Activated B cell treated with CpG ODN at 0.5 μM for 24 hours (primary cell): ENCODE measurements around the gene CTSH. TPM values are rescaled to one million over a fixed set of nuclear protein-coding genes. Genes with fewer than 3 reads are reported as not detected.
"Not testable (repeated sequence)": the region's sequence is repeated elsewhere in the genome, so short reads cannot be mapped to it uniquely, and the experiment has no call there.

Experiments used
- ATAC-seq: fragments of 200-7000 bp; cut with Tn5 transposase; one replicate; pipeline ENCODE4 v1.10.0; 2021; ENCODE audit warnings: low read depth, mild to moderate bottlenecking, moderate library complexity
- CTCF ChIA-PET: fragments of 350-600 bp; sonication (Branson Sonifier 250); formaldehyde crosslinking; loops from one replicate; lab custom pipeline; 2021; ENCODE audit warnings: antibody characterized with exemption; lab: Charles Lee
- POLR2A ChIA-PET: fragments of 350-600 bp; sonication (Branson Sonifier 250); formaldehyde crosslinking; loops from one replicate; lab custom pipeline; 2021; ENCODE audit warnings: antibody characterized with exemption; lab: Charles Lee
- DNase-seq: peaks from one replicate; pipeline ENCODE4 v3.0.0; 2022
- H3K27ac Mint-ChIP-seq: one replicate; pipeline ENCODE4 v1.8.0; 2020; ENCODE audit warnings: mixed read lengths
- H3K27me3 Mint-ChIP-seq: one replicate; pipeline ENCODE4 v1.8.0; 2021; ENCODE audit warnings: mixed read lengths
- H3K36me3 Mint-ChIP-seq: one replicate; pipeline ENCODE4 v1.8.0; 2021; ENCODE audit warnings: low read depth, mixed read lengths
- H3K4me1 Mint-ChIP-seq: one replicate; pipeline ENCODE4 v1.8.0; 2021; ENCODE audit warnings: mixed read lengths
- H3K4me3 Mint-ChIP-seq: one replicate; pipeline ENCODE4 v1.8.0; 2020; ENCODE audit warnings: mild to moderate bottlenecking, mixed read lengths
- H3K9me3 Mint-ChIP-seq: one replicate; pipeline ENCODE4 v1.8.0; 2020; ENCODE audit warnings: mixed read lengths
- intact Hi-C: fragments of 100-400 bp; cut with micrococcal nuclease; formaldehyde crosslinking; loops from one replicate; pipeline ENCODE4 v1.15.1; 2024
- total RNA-seq: library from RNA; stranded (reverse); gene quantifications from 2 replicates; pipeline ENCODE4 v1.2.3, GENCODE V29; 2022
- TF ChIP-seq, protein P1 (sequence below): fragments of 200-600 bp; IDR thresholded peaks from one replicate; pipeline ENCODE4 v1.8.0; 2022; ENCODE audit warnings: antibody characterized with exemption, mild to moderate bottlenecking

Gene CTSH
- total RNA-seq, 1 donor from 2014 or later: 762 TPM

- Mint-ChIP-seq H3K4me3 (no peak overlapping the region), H3K9me3 (no peaks in the 10 kb centered on the region), H3K27me3 (no peaks in the 10 kb centered on the region), H3K27ac (peak overlapping the region; percentile 35), H3K36me3 (peaks cover 99% of the 10 kb centered on the region), H3K4me1 (peaks cover 10% of the 10 kb centered on the region)
- TF ChIP-seq, protein P1, sequence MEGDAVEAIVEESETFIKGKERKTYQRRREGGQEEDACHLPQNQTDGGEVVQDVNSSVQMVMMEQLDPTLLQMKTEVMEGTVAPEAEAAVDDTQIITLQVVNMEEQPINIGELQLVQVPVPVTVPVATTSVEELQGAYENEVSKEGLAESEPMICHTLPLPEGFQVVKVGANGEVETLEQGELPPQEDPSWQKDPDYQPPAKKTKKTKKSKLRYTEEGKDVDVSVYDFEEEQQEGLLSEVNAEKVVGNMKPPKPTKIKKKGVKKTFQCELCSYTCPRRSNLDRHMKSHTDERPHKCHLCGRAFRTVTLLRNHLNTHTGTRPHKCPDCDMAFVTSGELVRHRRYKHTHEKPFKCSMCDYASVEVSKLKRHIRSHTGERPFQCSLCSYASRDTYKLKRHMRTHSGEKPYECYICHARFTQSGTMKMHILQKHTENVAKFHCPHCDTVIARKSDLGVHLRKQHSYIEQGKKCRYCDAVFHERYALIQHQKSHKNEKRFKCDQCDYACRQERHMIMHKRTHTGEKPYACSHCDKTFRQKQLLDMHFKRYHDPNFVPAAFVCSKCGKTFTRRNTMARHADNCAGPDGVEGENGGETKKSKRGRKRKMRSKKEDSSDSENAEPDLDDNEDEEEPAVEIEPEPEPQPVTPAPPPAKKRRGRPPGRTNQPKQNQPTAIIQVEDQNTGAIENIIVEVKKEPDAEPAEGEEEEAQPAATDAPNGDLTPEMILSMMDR: no peak
- ATAC-seq (no peak), DNase-seq (no peak)
- ChIA-PET CTCF (no interaction called here), POLR2A (interaction anchor here (0.7 to 1.2 kb wide), 2 partner anchors 76 to 100 kb away, joined by 5 to 11 read pairs; no protein-coding TSS in a partner anchor)
- intact Hi-C loops: no loop called here
Observed at GRCh38 chr15:78928616-78929093, 16.2 kb downstream of the CTSH start.

- H3K9me3 Mint-ChIP-seq, ATAC-seq, H3K4me3 Mint-ChIP-seq, CTCF ChIA-PET, DNase-seq, H3K27me3 Mint-ChIP-seq, intact Hi-C loops, H3K27ac Mint-ChIP-seq: not testable (repeated sequence)
- Mint-ChIP-seq H3K36me3 (peaks cover 99% of the 10 kb centered on the region), H3K4me1 (peaks cover 11% of the 10 kb centered on the region)
- POLR2A ChIA-PET: interaction anchor here (0.7 to 1.2 kb wide), 2 partner anchors 76 to 101 kb away, joined by 5 to 11 read pairs; no protein-coding TSS in a partner anchor
Observed at GRCh38 chr15:78928176-78928575, 16.7 kb downstream of the CTSH start.

DNA sequence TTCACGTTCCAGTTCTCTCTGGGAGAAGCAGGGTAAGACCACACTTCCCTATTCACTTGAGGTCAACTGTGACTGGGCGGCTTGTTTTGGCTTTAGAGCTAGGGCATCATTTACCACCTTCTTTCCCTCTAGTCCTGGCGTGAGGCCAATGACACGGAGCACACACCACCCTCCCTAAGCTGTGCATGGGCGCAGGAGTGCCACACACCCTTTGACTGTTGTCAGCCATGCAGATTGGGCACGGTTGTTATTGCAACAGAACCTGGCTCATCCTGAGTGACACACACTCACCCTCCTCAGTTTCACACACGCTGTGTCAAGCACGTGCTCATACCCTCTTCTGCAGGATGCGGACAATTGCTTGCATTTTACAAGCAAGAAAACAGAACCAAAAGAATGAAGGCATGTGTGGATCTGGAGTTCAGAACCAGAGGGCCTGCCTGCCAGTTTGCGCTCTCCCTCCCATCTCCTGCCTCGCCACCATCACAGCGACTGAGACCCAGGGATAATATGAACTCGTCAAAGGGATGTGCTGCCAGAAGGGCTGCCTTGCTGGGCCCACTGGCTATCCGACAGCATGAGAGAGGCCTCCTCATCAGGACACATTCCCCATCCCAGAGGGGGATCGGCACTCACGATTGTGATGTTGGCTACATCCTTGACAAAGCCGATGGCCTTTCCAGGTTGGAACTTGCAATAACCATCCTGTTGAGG lies 17.6 kb downstream of the CTSH start:
- intact Hi-C loops: no loop called here
- TF ChIP-seq, protein P1: no peak
- no peaks in the 10 kb centered on the region for H3K27me3 Mint-ChIP-seq
- ChIA-PET POLR2A (interaction anchor here (0.5 to 1.3 kb wide), 2 partner anchors 54 to 80 kb away, joined by 3 to 5 read pairs; no protein-coding TSS in a partner anchor), CTCF (interaction anchor here (1.5 kb wide), 1 partner anchor 52 kb away, joined by 5 read pairs; no protein-coding TSS in a partner anchor)
- no peak for ATAC-seq
- H3K4me1 Mint-ChIP-seq: peaks cover 14% of the 10 kb centered on the region
- H3K27ac Mint-ChIP-seq: peak overlapping the region; percentile 69
- no peak overlapping the region for H3K4me3 Mint-ChIP-seq
- DNase-seq: no peak
- no peaks in the 10 kb centered on the region for H3K9me3 Mint-ChIP-seq
- peaks cover 99% of the 10 kb centered on the region for H3K36me3 Mint-ChIP-seq

DNA sequence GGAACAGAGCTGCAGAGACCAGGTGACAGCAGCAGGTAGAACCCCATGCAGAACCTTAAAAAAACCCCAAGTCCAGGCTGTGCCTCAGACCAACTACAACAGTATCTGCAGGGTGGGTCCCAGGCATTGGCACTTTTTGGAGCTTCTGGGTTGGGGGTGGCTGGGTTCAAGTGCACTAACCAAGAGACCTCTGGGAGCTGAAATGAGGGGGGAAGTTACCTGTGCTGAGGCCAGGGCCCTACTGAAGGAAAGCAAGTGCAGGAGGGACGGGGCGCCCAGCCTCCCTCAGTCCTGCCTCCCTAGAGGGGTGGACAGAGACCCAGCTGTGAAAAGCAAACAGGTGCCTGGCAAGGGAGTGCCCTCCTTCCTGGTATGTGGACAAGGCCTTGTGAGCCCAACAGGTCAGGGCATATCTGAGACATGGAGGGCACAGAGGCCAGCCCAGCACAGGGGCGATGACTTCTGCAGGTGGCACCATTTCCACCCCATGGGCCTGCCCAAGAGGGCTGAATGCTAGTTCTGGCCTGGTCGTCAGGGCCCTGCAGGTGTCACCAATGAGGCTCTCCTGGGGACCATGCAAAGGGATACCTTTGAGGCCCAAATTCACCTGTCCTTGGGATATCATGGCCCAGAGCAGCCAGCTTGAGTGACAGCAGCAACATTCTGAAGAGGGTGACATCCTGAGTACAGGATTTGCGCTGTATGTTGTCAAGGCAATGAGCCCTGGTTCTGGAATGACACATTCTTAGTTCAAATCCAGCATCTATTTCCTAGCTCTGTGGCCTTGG lies 18.7 kb downstream of the CTSH start:
- no peaks in the 10 kb centered on the region for H3K9me3 Mint-ChIP-seq
- TF ChIP-seq, protein P1: no peak
- no peak for DNase-seq
- H3K27me3 Mint-ChIP-seq: no peaks in the 10 kb centered on the region
- intact Hi-C loops: no loop called here
- no peak overlapping the region for H3K4me3 Mint-ChIP-seq
- peaks cover 14% of the 10 kb centered on the region for H3K4me1 Mint-ChIP-seq
- H3K36me3 Mint-ChIP-seq: peaks cover 99% of the 10 kb centered on the region
- CTCF ChIA-PET: interaction anchor here (0.9 to 1.5 kb wide), 2 partner anchors 10 to 53 kb away, joined by 3 to 5 read pairs; no protein-coding TSS in a partner anchor
- peak overlapping the region; percentile 69 for H3K27ac Mint-ChIP-seq
- POLR2A ChIA-PET: interaction anchor here (1.1 to 2.5 kb wide), 4 partner anchors 17 to 99 kb away, joined by 3 to 11 read pairs (median 6); no protein-coding TSS in a partner anchor
- ATAC-seq: no peak

DNA sequence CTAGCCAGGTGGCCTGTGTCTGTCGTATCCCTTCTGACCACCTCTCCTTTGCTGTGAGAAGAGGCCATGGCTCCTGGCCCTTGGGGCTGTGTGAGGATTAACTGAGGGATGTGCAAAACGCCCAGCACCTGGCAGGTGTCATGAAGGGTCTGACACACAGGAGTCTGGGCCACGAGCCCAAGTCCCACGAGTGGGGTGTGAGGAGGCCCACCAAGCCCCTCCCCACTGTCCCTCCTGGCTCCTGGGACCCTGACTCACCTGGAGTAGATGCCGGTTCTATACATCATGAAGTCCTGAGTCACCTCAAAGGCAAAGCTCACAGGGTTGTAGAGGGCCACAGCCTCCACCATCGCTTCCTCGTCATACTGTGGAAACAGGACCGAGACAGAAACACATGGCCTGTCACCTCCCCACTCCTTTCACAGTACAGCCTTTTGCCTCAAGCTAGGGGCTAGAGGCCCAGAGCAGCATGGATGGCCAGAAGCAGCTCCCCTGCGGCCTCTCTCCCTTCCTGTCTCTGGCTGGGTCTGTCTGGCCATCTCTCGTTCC lies 19.7 kb downstream of the CTSH start:
- Mint-ChIP-seq H3K9me3 (no peaks in the 10 kb centered on the region), H3K4me1 (peaks cover 14% of the 10 kb centered on the region), H3K27me3 (no peaks in the 10 kb centered on the region), H3K4me3 (no peak overlapping the region), H3K36me3 (peaks cover 94% of the 10 kb centered on the region), H3K27ac (peak overlapping the region; percentile 37)
- DNase-seq (no peak), ATAC-seq (no peak)
- POLR2A ChIA-PET: interaction anchor here (1.1 to 2.5 kb wide), 4 partner anchors 18 to 100 kb away, joined by 4 to 11 read pairs (median 8); partner anchors contain the start of gene CTSH
- TF ChIP-seq, protein P1: no peak
- intact Hi-C loops: no loop called here
- CTCF ChIA-PET: interaction anchor here (1.0 kb wide), 1 partner anchor 101 kb away, joined by 3 read pairs; no protein-coding TSS in a partner anchor
